EH (cell line): ENCODE data around the gene TNIP2.
"Not testable (repeated sequence)": the region's sequence is repeated elsewhere in the genome, so short reads cannot be mapped to it uniquely, and the experiment has no call there.

Experiments
- DNase-seq: peaks from one replicate; pipeline ENCODE4 v3.0.0-alpha.2; 2015; ENCODE audit warnings: low read depth

The TNIP2 gene

DNA sequence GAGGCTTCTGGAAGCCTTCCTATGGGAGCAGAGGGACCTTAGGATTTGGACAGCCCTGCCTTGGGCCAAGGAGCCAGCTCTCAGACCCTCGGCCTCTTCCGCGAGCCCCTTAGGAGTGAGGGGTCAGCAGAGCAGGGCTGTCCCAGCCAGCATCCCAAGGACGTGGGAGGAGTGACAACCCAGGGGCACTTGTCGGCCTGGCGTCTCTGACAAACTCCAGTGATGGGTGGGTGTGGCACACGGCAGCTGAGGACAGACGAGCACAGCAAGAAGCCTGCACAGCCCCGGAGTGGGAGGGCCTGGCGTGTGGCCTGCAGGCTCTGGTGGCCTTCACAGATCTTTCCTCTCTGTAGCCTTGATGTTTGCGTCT is 11.6 kb upstream of the TNIP2 start:
- no peak for DNase-seq

DNA sequence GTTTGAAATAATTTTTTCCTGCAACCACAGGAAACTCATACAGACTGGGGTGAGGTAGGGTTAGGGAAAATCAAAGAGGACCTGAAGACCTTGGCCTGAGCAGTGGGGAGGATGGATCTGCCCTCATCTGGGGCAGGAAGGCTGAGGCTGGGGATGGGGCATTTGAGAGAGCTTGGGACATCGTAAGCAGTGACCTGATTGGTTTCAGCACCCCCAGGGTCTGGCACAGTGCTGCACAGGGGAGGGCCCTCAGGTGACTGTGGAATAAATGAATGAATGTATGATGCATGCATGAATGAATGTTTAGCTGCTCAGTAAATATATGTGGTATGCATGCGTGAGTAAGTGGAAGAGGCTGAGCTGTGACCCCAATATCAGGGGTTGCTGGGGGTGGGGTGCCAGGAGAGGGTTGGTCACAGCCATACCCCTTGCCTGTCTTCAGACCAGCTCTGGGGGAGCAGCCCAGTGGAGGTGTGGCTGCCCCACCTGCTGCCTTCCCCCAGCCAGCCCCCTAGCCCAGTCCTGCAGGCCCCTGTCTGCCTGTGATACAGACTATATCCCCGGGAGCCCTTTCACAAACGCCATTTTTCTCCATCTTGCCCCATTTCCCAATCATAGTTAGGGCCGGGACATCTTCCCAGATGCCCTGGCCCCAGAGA is 11.0 kb upstream of the TNIP2 start:
- DNase-seq = no peak

DNA sequence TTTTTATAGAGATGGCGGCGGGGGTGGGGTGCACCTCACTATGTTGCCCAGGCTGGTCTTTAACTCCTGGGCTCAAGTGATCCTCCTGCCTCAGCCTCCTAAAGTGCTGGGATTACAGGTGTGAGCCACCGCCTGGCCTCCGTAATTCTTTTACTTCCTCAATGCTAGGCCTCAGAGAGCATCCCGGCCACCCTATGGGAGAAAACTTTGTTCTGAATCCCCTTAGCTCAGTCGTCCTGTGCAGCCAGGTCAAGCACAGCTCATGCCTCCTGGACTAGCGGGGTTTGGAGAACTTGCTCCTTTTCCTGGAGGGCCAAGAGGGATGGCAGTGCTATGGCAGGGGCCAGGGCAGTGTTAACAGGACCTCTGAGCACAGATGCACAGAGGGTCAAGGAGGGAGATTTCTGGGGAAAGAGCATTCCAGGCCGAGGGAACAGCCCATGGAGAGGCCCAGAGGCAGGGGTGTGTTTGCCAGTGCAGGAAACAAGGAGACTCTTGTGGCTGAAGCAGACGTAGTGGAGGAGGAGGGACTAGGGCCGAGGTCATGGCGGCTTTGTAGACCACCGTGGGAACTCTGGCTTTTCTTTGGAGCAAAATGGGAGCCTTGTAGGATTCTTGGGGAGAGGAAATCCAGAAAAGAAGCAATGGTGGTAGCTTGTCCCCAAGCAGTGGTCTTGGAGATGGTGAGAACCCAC is 9.8 kb upstream of the TNIP2 start:
- no peak for DNase-seq

DNA sequence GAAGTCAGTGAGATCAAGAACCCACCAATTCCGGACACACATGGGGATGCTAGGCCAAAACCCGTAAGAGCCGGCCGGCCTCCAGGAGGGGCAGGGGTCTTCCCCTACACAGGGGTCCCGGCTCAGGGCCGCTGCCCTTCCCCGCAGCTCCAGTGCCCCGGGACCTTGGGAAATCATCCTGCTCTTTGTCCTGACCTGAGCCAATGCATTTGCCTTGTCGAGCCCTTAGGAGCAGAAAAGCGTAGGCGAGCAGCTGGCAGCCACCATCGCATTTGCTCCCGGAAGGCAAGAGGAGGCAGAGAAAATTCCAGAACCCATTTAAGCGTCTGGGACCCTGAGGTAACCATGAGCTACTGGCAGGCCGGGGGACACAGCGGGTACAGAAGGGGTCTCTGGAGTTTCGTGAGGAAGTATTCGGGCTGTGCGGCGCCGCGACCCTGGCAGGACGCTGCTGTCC is 7.4 kb upstream of the TNIP2 start:
- DNase-seq = no peak

DNA sequence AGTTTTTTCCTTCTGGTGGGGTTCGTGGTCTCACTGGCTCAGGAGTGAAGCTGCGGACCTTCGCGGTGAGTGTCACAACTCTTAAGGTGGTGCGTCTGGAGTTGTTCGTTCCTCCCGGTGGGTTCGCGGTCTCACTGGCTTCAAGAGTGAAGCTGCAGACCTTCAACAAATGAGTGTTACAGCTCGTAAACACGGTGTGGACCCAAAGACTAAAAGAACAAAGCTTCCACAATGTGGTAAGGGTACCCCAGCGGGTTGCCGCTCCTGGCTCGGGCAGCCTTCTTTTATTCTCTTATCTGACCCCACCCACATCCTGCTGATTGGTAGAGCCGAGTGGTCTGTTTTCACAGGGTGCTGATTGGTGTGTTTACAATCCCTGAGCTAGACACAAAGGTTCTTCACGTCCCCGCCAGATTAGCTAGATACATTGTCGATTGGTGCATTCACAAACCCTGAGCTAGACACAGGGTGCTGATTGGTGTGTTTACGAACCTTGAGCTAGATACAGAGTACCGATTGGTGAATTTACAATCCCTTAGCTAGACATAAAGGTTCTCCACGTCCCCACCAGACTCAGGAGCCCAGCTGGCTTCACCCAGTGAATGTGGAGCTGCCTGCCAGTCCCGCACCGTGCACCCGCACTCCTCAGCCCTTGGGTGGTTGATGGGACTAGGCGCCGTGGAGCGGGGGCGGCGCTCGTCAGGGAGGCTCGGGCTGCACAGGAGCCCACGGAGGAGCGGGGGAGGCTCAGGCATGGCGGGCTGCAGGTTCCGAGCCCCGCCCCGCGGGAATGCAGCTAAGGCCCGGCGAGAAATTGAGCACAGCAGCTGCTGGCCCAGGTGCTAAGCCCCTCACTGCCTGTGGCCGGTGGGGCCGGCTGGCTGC is 6.6 kb upstream of the TNIP2 start:
- DNase-seq = not testable (repeated sequence)

DNA sequence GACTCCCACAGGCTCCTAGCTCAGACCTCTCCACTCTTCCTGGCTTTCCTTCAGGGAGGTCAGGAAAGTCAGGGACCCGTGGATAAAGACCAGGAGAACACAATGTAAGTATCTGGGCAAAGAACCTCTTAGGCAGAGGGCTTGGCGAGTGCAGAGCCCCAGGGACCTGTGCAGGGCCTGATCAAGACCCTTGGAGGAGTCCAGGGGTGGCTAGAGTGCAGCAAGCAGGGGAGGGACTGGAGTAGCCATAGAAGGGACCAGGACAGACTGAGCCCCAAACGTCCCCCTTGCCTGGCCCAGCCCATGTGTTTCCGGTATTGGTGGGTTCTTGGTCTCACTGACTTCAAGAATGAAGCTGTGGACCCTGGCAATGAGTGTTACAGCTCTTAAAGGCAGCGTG is 5.9 kb upstream of the TNIP2 start:
- DNase-seq = no peak

DNA sequence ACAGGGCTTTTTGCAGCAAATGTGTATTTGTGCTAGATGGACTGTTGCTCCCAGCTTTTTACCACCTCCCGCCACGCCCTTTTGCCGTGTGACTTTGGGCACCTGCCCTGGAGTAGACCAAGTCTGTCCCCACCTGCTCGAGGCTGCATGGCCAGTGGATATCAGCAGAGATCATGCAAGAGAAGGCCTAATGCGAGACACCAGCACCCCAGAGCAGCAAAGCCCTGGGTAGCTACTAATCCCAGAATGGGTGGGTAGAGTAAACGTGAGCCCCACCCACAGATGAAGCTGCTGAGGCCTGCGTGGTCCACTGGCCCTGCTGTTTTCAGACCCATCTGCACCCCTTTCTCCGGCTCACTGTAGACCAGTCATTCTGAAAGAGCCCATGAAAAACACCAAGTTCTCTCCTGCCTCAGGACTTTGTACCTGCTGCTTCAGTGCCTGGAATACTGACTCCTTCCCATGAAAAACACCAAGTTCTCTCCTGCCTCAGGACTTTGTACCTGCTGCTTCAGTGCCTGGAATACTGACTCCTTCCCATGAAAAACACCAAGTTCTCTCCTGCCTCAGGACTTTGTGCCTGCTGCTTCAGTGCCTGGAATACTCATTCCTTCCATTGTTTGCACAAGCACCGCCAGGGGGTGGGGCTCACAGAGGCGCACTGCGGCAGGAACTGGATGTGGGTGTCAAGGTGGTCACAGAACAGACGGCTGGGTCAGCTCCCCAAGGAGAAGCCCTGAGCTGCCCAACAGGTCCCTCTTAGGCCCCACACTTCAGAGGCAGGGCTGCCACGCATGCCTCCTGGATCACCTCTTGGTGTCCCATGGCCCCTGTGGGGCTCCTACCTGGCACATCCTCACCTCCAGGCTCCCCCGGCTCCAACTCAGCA is 5.1 kb upstream of the TNIP2 start:
- no peak for DNase-seq

DNA sequence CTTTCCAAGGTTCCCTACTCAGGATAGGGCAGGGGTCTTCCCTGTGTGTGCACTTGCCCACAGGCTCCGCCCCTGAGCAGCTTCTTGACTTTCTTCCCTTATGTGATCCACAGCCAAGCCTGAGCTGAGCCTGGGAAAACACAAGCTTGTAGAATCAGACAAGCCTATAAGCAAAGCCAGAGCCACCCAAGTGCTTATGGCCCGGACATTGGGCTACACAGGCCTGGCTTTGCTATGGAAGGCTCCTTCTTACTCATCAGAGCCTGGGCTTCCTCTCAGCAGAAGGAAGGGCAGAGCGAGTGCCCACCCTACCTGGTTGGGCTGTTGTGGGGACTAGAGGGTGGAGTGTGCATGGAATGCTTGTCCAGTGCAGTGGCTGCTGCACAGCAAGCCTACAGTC is 1.3 kb upstream of the TNIP2 start:
- DNase-seq = no peak

DNA sequence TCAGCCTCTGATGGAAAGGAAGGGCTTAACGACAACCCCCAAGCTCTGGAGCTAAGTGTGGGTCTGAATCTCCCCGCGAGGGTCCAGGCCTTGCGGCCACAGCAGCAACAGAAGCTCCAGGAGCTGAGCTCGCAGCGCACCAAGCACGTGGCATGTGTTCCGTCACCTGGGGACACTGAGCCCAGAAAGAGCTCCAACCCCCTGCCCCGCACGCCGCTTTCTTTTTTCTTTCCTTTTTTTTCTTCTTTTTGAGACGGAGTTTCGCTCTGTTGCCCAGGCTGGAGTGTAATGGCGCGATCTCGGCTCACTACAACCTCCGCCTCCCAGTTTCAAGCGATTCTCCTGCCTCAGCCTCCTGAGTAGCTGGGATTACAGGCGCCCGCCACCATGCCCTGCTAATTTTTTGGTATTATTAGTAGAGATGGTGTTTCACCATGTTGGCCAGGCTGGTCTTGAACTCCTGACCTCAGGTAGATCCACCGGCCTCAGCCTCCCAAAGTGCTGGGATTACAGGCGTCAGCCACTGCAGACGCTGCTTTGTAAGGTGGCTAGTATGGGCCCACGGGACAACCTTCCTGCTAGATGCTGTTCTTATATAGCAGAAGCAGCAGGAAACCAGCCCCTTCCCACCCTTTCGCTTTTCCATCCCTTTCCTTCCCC is 685 bp upstream of the TNIP2 start:
- no peak for DNase-seq

DNA sequence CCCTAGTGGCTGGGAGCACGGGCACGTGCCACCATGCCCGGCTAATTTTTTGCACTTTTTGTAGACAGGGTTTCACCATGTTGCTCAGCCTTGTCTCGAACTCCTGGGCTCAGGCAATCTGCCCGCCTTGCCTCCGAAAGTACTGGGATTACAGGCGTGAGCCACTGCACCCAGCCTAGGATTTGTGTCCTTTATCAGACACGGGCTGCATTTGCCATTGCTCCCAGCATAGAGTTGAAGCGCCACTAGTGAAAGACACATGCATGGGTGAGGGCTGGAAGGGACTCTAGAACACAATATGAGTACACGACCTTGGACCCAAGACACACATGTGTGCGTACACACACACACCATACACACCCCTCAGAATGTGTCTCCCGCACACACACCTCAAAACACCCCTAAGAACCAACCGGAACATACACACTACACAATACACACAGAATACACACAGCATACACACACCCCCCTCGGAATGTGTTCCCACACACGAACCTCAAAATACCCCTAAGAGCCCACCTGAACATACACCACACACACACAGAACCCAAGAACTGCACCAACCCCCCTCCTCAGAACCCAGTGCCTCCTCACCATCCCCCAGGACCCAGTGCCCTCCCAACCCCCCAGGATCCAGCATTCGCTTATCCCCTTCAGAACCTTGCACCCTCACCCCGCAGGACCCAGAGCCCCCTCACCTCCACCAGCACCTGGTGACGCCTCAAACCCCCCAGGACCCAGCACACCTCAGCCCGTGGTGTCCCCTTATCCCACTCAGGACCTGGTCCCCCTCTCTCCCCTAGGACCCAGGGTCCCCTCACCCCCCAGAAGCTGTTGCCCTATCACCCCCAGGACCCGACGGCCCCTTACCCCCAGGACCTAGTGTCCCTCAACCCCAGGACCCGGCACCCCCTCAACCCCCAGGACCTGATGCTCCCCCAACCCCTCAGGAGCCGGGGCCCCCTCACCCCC is 1.0 kb downstream of the TNIP2 start:
- DNase-seq = no peak

DNA sequence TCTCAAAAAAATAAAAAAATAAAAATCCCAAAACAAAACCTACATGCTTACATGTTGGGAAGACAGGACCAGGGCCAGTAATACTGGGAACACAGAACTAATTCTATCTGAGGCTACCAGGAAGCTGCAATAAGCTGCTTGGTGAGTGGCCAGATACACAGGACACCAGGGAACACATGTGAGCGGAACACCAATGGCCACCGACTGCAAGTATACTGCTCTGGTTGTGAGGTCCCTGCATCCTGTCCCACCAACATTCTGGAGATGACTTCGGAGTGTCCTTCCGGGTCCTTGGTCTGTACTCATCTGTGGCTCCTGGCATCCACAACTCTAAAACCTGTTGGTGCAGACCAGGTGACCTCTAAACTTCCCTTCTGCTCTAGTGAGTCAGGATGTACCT is 2.7 kb downstream of the TNIP2 start:
- no peak for DNase-seq

DNA sequence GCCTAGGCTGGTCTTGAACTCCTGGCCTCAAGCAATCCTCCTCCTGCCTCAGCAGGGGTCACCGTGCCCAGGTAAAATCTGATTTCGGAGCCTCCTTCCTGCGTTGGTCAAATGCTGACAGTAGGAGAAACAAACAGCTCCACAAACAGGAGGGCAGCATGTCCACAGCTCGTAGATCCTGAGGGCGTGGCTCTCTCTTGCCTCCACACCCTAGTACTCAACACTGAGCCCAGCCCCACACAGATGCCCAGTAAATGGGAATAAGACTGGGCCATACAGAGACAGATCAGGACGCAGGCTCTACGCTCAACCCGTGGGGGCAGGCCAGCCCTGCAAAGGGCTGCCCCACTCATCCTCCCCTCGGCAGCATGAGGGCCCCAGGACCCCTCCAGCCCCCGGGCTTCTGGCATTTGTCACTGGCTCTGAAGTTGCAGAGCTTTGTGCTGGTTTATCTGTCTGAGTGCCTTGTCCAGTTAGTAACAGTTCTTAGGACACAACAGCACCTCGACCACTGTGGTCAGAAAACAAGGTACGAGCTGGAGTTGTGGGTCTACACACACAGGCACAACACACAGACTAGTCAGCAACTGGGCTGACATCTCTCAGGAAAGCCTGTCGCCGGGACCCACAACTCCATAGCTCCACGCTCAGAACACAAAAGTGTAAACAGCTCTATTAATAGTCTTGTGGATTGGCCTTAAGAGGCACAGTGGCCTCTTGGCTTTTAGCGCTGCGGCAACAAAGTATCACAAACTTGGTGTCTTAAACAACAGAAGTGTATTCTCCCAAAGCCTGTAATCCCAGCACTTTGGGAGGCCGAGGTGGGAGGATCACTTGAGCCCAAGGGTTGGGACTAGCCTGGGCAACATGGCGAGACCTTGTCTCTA is 5.2 kb downstream of the TNIP2 start:
- DNase-seq = no peak

DNA sequence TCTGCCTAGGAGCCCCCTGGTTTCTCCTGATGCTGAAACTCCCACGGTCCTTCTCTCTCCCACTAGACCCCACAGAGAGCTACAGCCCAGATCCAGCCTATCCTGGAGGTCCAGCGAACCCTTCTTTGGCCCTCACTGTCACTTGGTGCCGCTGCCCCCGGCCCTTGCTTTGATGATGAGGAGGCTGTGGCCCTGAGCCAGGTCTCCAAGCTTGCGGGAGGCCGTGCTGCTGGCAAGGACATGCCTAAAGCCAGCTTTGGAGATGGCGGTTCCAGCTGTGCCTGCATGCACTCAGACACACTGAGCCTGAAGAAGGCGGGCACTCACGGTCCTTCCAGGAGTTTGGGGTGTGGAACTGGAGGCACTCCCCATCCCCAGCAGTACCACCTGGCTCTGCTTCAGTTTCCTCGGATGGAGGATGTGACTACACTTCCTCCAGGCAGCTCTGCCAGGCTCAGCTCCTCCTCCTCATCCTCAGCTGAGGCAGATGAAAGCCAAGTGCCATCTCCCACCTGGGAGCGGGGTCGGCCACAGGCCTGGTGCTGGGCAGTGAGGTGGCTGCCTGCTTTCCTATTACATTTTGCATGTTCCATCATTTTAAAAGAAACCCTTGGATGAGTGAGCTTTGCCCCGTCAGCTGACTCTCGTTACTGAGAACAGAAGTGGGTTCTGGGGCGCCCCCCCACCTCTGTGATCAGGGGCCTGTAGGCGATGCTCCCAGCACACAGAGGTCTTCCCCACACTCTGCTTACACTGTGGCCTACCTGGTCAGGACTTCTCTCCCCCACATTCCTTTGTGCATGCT is 9.0 kb downstream of the TNIP2 start:
- no peak for DNase-seq

DNA sequence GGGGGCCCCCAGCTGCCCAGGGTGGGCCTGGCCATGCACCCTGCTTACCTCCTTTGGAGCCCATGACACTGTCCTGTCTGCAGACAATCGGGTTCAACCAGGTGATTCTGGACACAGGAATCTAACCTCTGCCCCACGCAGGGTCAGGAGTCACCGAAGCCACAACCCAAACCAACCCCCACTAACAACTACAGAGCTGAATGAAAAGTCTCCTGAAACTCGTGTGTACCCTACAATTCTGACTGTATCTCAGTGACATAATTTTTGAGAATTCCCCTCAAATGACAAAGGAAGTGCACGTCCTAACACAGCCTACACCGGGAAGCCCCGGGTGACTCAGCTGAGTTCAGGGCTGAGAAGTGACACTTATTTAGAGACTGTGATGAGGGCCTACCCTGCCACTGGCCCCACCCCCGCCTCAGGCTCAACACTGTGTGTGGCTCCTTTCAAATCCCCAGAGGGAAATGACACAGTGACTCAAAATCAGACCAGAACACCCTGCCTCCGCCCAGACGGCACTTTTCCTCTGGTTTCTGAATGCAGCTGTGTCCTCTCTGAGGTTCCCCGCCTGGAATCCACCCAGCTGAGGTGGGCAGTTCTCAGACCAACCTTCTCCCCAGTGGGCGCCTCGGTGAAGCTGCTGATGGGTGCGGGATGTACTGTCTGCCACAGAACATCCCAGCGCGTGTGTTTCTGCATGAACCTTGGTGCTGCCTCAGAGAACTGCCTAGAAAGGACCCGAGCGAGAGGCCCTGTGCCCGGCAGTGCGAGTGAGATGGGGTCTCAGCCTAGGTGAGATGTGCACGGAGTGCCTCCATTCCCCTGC is 9.9 kb downstream of the TNIP2 start:
- peak; percentile 90 for DNase-seq

DNA sequence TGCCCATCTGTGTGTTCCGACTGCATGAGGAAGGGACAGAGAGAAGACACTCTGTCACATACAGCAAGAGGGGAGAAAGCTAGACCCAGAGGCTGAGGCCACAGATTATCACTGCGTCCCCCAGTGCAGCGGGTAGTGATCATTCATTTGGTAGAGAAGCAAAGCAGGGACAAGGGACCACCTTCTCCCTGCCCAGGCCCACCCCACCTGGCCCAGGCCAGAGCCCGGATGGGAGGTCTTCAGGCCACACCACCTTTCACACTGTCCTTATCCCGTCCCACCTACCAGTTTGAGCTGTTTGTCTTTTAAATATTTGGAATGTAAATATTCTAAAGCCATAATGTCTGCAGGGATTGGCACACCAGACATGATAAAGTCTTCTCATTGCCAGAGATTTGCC is 10.6 kb downstream of the TNIP2 start:
- no peak for DNase-seq

DNA sequence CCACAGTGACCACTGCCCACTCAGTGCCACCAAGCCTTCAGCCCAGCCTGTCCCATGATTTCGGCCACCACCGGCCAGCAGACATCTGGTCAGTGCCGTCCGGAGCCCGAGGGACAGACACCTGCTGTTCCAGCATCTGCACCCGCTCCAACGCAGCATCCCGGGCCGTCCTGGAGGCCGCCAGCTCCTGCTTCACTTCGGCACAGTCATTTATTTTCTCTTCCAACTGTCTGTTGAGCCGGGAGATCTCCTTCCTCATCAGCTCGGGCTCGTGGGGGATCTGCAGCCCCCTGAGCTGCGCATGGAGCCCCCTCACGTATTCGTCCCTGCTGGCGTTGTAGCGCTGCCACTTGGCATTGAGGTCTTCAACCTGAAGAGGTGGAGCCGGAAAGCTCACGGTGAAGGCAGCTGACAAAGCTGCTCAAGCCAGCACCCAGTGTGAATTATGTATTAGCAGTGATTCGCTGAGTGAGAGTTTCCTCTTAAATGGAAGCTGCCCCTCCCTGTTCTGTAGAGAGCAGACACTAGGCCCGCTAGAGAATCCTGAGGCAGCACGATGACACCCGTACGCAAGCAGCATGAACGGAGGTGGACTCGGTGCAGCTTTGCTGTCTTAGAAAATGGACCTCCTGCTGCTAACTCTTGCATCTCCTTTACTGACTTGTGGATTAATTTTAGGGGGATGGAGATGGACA is 11.4 kb downstream of the TNIP2 start:
- no peak for DNase-seq
